Erythroblast (primary cell): ENCODE results near the gene C3orf62.

ENCODE experiments used
- GATA1 ChIP-seq: IDR thresholded peaks from 2 replicates; pipeline ENCODE4 v1.6.1; 2011; ENCODE audit warnings: low read depth, mild to moderate bottlenecking, control low read depth, low read length, moderate library complexity
- POLR2A ChIP-seq: IDR thresholded peaks from 2 replicates; pipeline ENCODE4 v1.6.1; 2011; ENCODE audit warnings: mild to moderate bottlenecking, low read length

- no peak for TF ChIP-seq POLR2A
- TF ChIP-seq GATA1 = no peak
Observed at GRCh38 chr3:49266410-49267095, 10.5 kb downstream of the C3orf62 start.
